Measurements from ENCODE around the gene PLXNB3. TPM values are rescaled to one million over a fixed set of nuclear protein-coding genes. Genes with fewer than 3 reads are reported as not detected.
"Not testable (repeated sequence)": the region's sequence is repeated elsewhere in the genome, so short reads cannot be mapped to it uniquely, and the experiment has no call there.

The PLXNB3 gene
- total RNA-seq, 1 donor from 2014 or later = 4.3 TPM

- DNase-seq (ENCODE audit: low spot score in 2 of 2, unreplicated experiment in 2 of 2) = no peak
- no peaks in the 10 kb centered on the region for H3K4me1 Mint-ChIP-seq
- H3K27ac Mint-ChIP-seq = no peak overlapping the region
- no peak overlapping the region for H3K4me3 Mint-ChIP-seq
- H3K36me3 Mint-ChIP-seq = no peaks in the 10 kb centered on the region
- peaks cover 11% of the 10 kb centered on the region for H3K9me3 Mint-ChIP-seq
- TF ChIP-seq, protein P1, sequence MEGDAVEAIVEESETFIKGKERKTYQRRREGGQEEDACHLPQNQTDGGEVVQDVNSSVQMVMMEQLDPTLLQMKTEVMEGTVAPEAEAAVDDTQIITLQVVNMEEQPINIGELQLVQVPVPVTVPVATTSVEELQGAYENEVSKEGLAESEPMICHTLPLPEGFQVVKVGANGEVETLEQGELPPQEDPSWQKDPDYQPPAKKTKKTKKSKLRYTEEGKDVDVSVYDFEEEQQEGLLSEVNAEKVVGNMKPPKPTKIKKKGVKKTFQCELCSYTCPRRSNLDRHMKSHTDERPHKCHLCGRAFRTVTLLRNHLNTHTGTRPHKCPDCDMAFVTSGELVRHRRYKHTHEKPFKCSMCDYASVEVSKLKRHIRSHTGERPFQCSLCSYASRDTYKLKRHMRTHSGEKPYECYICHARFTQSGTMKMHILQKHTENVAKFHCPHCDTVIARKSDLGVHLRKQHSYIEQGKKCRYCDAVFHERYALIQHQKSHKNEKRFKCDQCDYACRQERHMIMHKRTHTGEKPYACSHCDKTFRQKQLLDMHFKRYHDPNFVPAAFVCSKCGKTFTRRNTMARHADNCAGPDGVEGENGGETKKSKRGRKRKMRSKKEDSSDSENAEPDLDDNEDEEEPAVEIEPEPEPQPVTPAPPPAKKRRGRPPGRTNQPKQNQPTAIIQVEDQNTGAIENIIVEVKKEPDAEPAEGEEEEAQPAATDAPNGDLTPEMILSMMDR (IDR thresholded peaks at IDR 0.05; ENCODE audit: unreplicated experiment) = no peak
- H3K27me3 Mint-ChIP-seq (ENCODE audit: low read depth) = peaks cover 2% of the 10 kb centered on the region
Observed at GRCh38 chrX:153813161-153813560, 49.1 kb downstream of the PLXNB3 start.

DNA sequence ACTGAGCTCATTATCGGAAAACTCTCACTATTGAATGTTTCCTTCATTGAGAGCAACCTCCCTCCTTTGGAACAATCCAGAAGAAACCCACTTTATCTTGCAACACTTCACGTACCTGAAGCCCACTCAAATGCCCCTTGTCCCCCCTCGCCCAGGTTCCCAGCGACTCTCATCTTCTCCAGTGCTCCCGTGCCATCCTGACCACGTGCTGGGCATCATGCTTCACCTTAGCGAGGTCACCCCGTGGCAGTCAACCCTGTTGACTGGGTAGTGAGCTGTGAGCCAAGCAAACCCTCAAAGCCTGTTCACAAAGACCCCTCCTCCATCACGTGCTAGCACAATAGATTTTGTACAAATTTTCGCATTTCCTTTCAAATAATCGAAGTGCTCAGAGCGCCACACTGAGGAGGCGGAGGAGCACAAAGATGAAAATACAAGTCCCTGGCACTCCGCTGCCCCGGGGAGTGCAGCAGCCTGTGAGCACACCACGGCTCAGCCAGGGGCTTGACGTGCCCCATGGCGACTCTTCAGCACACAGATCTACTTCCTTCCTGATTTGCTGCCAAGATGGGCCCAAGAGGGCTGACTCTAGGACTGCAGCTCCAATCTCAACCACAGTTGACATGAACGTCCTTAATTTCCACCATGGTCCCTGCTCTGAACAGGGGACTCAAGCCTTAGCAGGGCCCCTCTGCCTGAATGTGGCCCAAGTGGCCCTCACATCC lies 50.7 kb downstream of the PLXNB3 start:
- H3K27me3 Mint-ChIP-seq (ENCODE audit: low read depth) = peaks cover 2% of the 10 kb centered on the region
- H3K27ac Mint-ChIP-seq = no peak overlapping the region
- H3K4me3 Mint-ChIP-seq = no peak overlapping the region
- TF ChIP-seq, protein P1 (IDR thresholded peaks at IDR 0.05; ENCODE audit: unreplicated experiment) = no peak
- no peak for DNase-seq (ENCODE audit: low spot score in 2 of 2, unreplicated experiment in 2 of 2)
- H3K36me3 Mint-ChIP-seq = no peaks in the 10 kb centered on the region
- peaks cover 5% of the 10 kb centered on the region for H3K4me1 Mint-ChIP-seq
- peaks cover 11% of the 10 kb centered on the region for H3K9me3 Mint-ChIP-seq

- Mint-ChIP-seq H3K4me3 (peak overlapping the region; percentile 16), H3K27ac (no peak overlapping the region), H3K9me3 (peaks cover 11% of the 10 kb centered on the region), H3K4me1 (peaks cover 5% of the 10 kb centered on the region), H3K27me3 (ENCODE audit: low read depth) (peaks cover 2% of the 10 kb centered on the region), H3K36me3 (no peaks in the 10 kb centered on the region)
- TF ChIP-seq, protein P1 (IDR thresholded peaks at IDR 0.05; ENCODE audit: unreplicated experiment) = no peak
- no peak for DNase-seq (ENCODE audit: low spot score in 2 of 2, unreplicated experiment in 2 of 2)
Observed at GRCh38 chrX:153816831-153817690, 53.0 kb downstream of the PLXNB3 start.

GRCh38 chrX:153818064-153818463 lies 54.0 kb downstream of the PLXNB3 start:
- not testable (repeated sequence) for H3K4me1 Mint-ChIP-seq; DNase-seq (ENCODE audit: low spot score in 2 of 2, unreplicated experiment in 2 of 2); H3K27me3 Mint-ChIP-seq (ENCODE audit: low read depth); H3K36me3 Mint-ChIP-seq; H3K4me3 Mint-ChIP-seq; H3K27ac Mint-ChIP-seq
- peaks cover 11% of the 10 kb centered on the region for H3K9me3 Mint-ChIP-seq

- H3K9me3 Mint-ChIP-seq = peaks cover 11% of the 10 kb centered on the region
- H3K27me3 Mint-ChIP-seq (ENCODE audit: low read depth) = peaks cover 2% of the 10 kb centered on the region
- TF ChIP-seq, protein P1 (IDR thresholded peaks at IDR 0.05; ENCODE audit: unreplicated experiment) = no peak
- no peaks in the 10 kb centered on the region for H3K36me3 Mint-ChIP-seq
- peak in 1 of 2 experiments; percentile 71 for DNase-seq (ENCODE audit: low spot score in 2 of 2, unreplicated experiment in 2 of 2)
- H3K4me1 Mint-ChIP-seq = peaks cover 5% of the 10 kb centered on the region
- H3K27ac Mint-ChIP-seq = no peak overlapping the region
- peak overlapping the region; percentile 58 for H3K4me3 Mint-ChIP-seq
Observed at GRCh38 chrX:153818571-153819383, 54.7 kb downstream of the PLXNB3 start.
